ENCODE measurements around the gene PPP5C. TPM values are rescaled to one million over a fixed set of nuclear protein-coding genes. Genes with fewer than 3 reads are reported as not detected.

PPP5C gene
- total RNA-seq, 1 experiment from 2014 or later, result 85.4 TPM

Other genes starting within 250 kb of the PPP5C start
- 0.96 TPM in 1 of 2 replicates, not detected in the other for gene IGFL3, start 222.4 kb upstream of the PPP5C start, total RNA-seq (2021)
- 1.0 TPM in 1 of 2 replicates, not detected in the other for gene IGFL2, start 198.8 kb upstream of the PPP5C start, total RNA-seq (2021)
- 2.6 and 3.7 TPM in 2 replicates for gene IGFL1, start 117.3 kb upstream of the PPP5C start, total RNA-seq (2021)
- 0.25 TPM in 1 of 2 replicates, not detected in the other for gene HIF3A, start 50.0 kb upstream of the PPP5C start, total RNA-seq (2021)
- 3.9 and 4.2 TPM in 2 replicates for gene CCDC8, start 66.5 kb downstream of the PPP5C start, total RNA-seq (2021)
- gene PNMA8C, start 81.8 kb downstream of the PPP5C start, total RNA-seq (2021), result not detected in 2 replicates
- not detected in 2 replicates for gene PNMA8A, start 124.5 kb downstream of the PPP5C start, total RNA-seq (2021)
- not detected in 2 replicates for gene PNMA8B, start 148.8 kb downstream of the PPP5C start, total RNA-seq (2021)